NCI-H82 treated with DMSO at 0.1 percent for 48 hours (cell line): ENCODE measurements around the gene PPM1N.
A peak's percentile ranks its signal among the peaks of the same experiment; 100 is the strongest.
"Not testable (repeated sequence)": the region's sequence is repeated elsewhere in the genome, so short reads cannot be mapped to it uniquely, and the experiment has no call there.

ENCODE experiments used
- DNase-seq: peaks from one replicate; lab custom pipeline; 2025; ENCODE audit not compliant: unreplicated experiment; lab: John Stamatoyannopoulos, UW

Gene PPM1N

GRCh38 chr19:45508417-45508860 is 10.2 kb downstream of the PPM1N start:
- peak; percentile 74 for DNase-seq

GRCh38 chr19:45508861-45509691 is 10.8 kb downstream of the PPM1N start:
- no peak for DNase-seq

- DNase-seq, result no peak
Observed at GRCh38 chr19:45509692-45510015, 11.4 kb downstream of the PPM1N start.

GRCh38 chr19:45510352-45510751 is 12.1 kb downstream of the PPM1N start:
- not testable (repeated sequence) for DNase-seq

GRCh38 chr19:45511074-45511473 is 12.8 kb downstream of the PPM1N start:
- DNase-seq, result no peak

- DNase-seq, result no peak
Observed at GRCh38 chr19:45512881-45513483, 14.7 kb downstream of the PPM1N start.

GRCh38 chr19:45514376-45515051 is 16.3 kb downstream of the PPM1N start:
- no peak for DNase-seq

GRCh38 chr19:45515081-45515624 is 16.9 kb downstream of the PPM1N start:
- no peak for DNase-seq

- no peak for DNase-seq
Observed at GRCh38 chr19:45515807-45516401, 17.7 kb downstream of the PPM1N start.

- DNase-seq, result no peak
Observed at GRCh38 chr19:45517238-45517637, 19.0 kb downstream of the PPM1N start.

- no peak for DNase-seq
Observed at GRCh38 chr19:45517641-45518468, 19.6 kb downstream of the PPM1N start.

- DNase-seq, result no peak
Observed at GRCh38 chr19:45518469-45518826, 20.2 kb downstream of the PPM1N start.

- no peak for DNase-seq
Observed at GRCh38 chr19:45522010-45522941, 24.0 kb downstream of the PPM1N start.

GRCh38 chr19:45523642-45524256 is 25.5 kb downstream of the PPM1N start:
- DNase-seq, result peak; percentile 89

GRCh38 chr19:45524575-45525129 is 26.4 kb downstream of the PPM1N start:
- no peak for DNase-seq

GRCh38 chr19:45526143-45526542 is 27.9 kb downstream of the PPM1N start:
- DNase-seq, result peak; percentile 65

GRCh38 chr19:45526971-45527370 is 28.7 kb downstream of the PPM1N start:
- no peak for DNase-seq

GRCh38 chr19:45527731-45528130 is 29.5 kb downstream of the PPM1N start:
- DNase-seq, result no peak
